T-cell (primary cell): ENCODE data around the gene SMAD3. TPM values are rescaled to one million over a fixed set of nuclear protein-coding genes. Genes with fewer than 3 reads are reported as not detected.
A peak's percentile ranks its signal among the peaks of the same experiment; 100 is the strongest.

ENCODE experiments used
- ATAC-seq, 4 experiments: fragments of 200-7000 bp in 3 of 4; fragments of 150-1000 bp in 1 of 4; cut with Tn5 transposase; replicated peaks in 1 of 4; 1 replicate in 3 of 4; 2 replicates in 1 of 4; pipeline ENCODE4 v1.10.0; 2021; ENCODE audit warnings: moderate library complexity in 3 of 4, mild to moderate bottlenecking in 2 of 4, moderate number of reproducible peaks in 1 of 4
- CTCF ChIA-PET, 2 donors: fragments of 300-600 bp; sonication (Branson Sonifier 250); formaldehyde crosslinking; loops; one replicate each; lab custom pipeline; 2022; ENCODE audit warnings: antibody characterized with exemption in 2 of 2; lab: Charles Lee
- POLR2A ChIA-PET, 2 donors: fragments of 300-600 bp; sonication (Branson Sonifier 250); formaldehyde crosslinking; loops; one replicate each; lab custom pipeline; 2022; ENCODE audit warnings: antibody characterized with exemption in 2 of 2; lab: Charles Lee
- DNase-seq, 35 experiments: peaks; one replicate each; pipeline versions ENCODE4 v3.0.0 to v3.0.0-alpha.2; 2013 to 2023
- H3K27ac ChIP-seq: one replicate; pipeline ENCODE4 v1.5.1; 2013; ENCODE audit warnings: low read length
- H3K27me3 ChIP-seq, 2 experiments: replicated peaks in 1 of 2; 1 replicate in 1 of 2; 2 replicates in 1 of 2; pipeline versions ENCODE4 v1.6.1 to v1.7.0; 2013; ENCODE audit warnings: low read length in 1 of 2, mixed read lengths in 1 of 2; ENCODE audit not compliant: control insufficient read depth in 2 of 2, insufficient read depth in 2 of 2; ENCODE audit errors: extremely low read depth in 1 of 2
- H3K36me3 ChIP-seq, 2 donors: 1 replicate in 1 of 2; 2 replicates in 1 of 2; pipeline versions ENCODE4 v1.6.1 to v1.7.0; 2013; ENCODE audit warnings: low read length in 1 of 2; ENCODE audit not compliant: control insufficient read depth in 2 of 2, insufficient read depth in 1 of 2; ENCODE audit errors: extremely low read depth in 1 of 2
- H3K4me1 ChIP-seq, 2 experiments: 1 replicate in 1 of 2; 2 replicates in 1 of 2; pipeline versions ENCODE4 v1.6.1 to v1.7.0; 2013; ENCODE audit warnings: low read length in 2 of 2, mixed read lengths in 1 of 2; ENCODE audit not compliant: insufficient read depth in 2 of 2, control insufficient read depth in 1 of 2; ENCODE audit errors: extremely low read depth in 1 of 2
- H3K4me3 ChIP-seq, 2 donors: 1 replicate in 1 of 2; 2 replicates in 1 of 2; pipeline versions ENCODE4 v1.5.1 to v1.7.0; 2013; ENCODE audit warnings: mild to moderate bottlenecking in 2 of 2, low read length in 1 of 2, moderate library complexity in 1 of 2; ENCODE audit not compliant: control insufficient read depth in 1 of 2; ENCODE audit errors: extremely low read depth in 1 of 2
- H3K9me3 ChIP-seq: 2 replicates; pipeline ENCODE4 v1.7.0; 2013
- H3K27ac Mint-ChIP-seq, 2 donors: one replicate each; pipeline ENCODE4 v1.8.0; 2020 to 2021; ENCODE audit warnings: mild to moderate bottlenecking in 2 of 2, mixed read lengths in 2 of 2
- H3K27me3 Mint-ChIP-seq, 2 donors: one replicate each; pipeline ENCODE4 v1.8.0; 2021 to 2022; ENCODE audit warnings: mixed read lengths in 2 of 2
- H3K36me3 Mint-ChIP-seq: one replicate; pipeline ENCODE4 v1.8.0; 2021; ENCODE audit warnings: mixed read lengths
- H3K4me1 Mint-ChIP-seq, 3 donors: one replicate each; pipeline ENCODE4 v1.8.0; 2020 to 2022; ENCODE audit warnings: mixed read lengths in 3 of 3, mild to moderate bottlenecking in 1 of 3
- H3K4me3 Mint-ChIP-seq, 3 donors: one replicate each; pipeline ENCODE4 v1.8.0; 2020 to 2022; ENCODE audit warnings: mild to moderate bottlenecking in 3 of 3, mixed read lengths in 3 of 3, moderate library complexity in 3 of 3
- H3K9me3 Mint-ChIP-seq, 3 donors: one replicate each; pipeline ENCODE4 v1.8.0; 2020 to 2022; ENCODE audit warnings: mixed read lengths in 3 of 3
- WGBS: methylation state at CpG from one replicate; pipeline ENCODE4 v1.1.5; 2013; ENCODE audit warnings: missing lambda C conversion rate; ENCODE audit not compliant: insufficient coverage; 5-methylcytosine and 5-hydroxymethylcytosine counted together
- total RNA-seq, 35 experiments: library from RNA in 6 of 35; stranded (reverse) in 6 of 35; fragments of 120-200 nt in 1 of 35; gene quantifications; one replicate each; pipeline versions ENCODE4 v1.2.1 to v1.2.4 and lab custom pipeline; 2013 to 2026

The SMAD3 gene
- total RNA-seq, 5 donors from 2014 or later (not counting 1 experiment from before 2014, with no cell fraction given), result 55.4 to 159 (median 110) TPM

- H3K36me3 Mint-ChIP-seq, result peaks cover 9% of the 10 kb centered on the region
- Histone ChIP-seq H3K27me3 (no peaks in the 10 kb centered on the region), H3K27ac (peak overlapping the region; percentile 60), H3K36me3 (no peaks in the 10 kb centered on the region), H3K4me1 (peaks cover 14 to 62% of the 10 kb centered on the region in 2 experiments), H3K9me3 (no peaks in the 10 kb centered on the region), H3K4me3 (peak overlapping the region; percentile 55)
- H3K27ac Mint-ChIP-seq, result peak overlapping the region; percentile 76 to 80
- peaks cover 43 to 54% (median 52%) of the 10 kb centered on the region in 3 donors for H3K4me1 Mint-ChIP-seq
- POLR2A ChIA-PET, result no interaction called here
- H3K4me3 Mint-ChIP-seq, result peak overlapping the region; percentile 65 to 96 (median 77)
- no peaks in the 10 kb centered on the region for H3K9me3 Mint-ChIP-seq
- peak; percentile 1 to 28 (median 18) for ATAC-seq
- no peaks in the 10 kb centered on the region for H3K27me3 Mint-ChIP-seq
- peak in 13 of 35 experiments; percentile 14 to 56 (median 30) for DNase-seq
- 7% methylated on average over 54 of the region's 75 CpGs for WGBS
- CTCF ChIA-PET, result no interaction called here
These were observed 533 bp upstream of the SMAD3 start for GRCh38 chr15:67064607-67065530.

GRCh38 chr15:67066041-67066958 is 898 bp downstream of the SMAD3 start:
- peak in 11 of 35 experiments; percentile 11 to 47 (median 32) for DNase-seq
- H3K9me3 ChIP-seq, result no peaks in the 10 kb centered on the region
- H3K27ac Mint-ChIP-seq, result peak overlapping the region; percentile 94 to 97
- peaks cover 17 to 67% of the 10 kb centered on the region in 2 experiments for H3K4me1 ChIP-seq
- peaks cover 57 to 68% (median 65%) of the 10 kb centered on the region in 3 donors for H3K4me1 Mint-ChIP-seq
- peaks cover 23% of the 10 kb centered on the region for H3K36me3 Mint-ChIP-seq
- H3K27me3 ChIP-seq, result no peaks in the 10 kb centered on the region
- peak overlapping the region; percentile 89 to 99 (median 96) for H3K4me3 Mint-ChIP-seq
- H3K4me3 ChIP-seq, result peak overlapping the region; percentile 87 to 92
- no peaks in the 10 kb centered on the region for H3K9me3 Mint-ChIP-seq
- peak; percentile 13 to 39 (median 31) for ATAC-seq
- WGBS, result 3% methylated on average over 23 of the region's 72 CpGs
- POLR2A ChIA-PET, result no interaction called here
- H3K27ac ChIP-seq, result peak overlapping the region; percentile 67
- no peaks in the 10 kb centered on the region for H3K27me3 Mint-ChIP-seq
- CTCF ChIA-PET, result interaction anchor here in 1 of 2 donors (0.7 kb wide), 1 partner anchor 50 kb away, joined by 3 read pairs; no protein-coding TSS in a partner anchor
- H3K36me3 ChIP-seq, result peaks cover 0 to 13% of the 10 kb centered on the region in 2 donors

GRCh38 chr15:67066959-67067853 is 1.8 kb downstream of the SMAD3 start:
- peak in 3 of 35 experiments; percentile 9 to 41 (median 20) for DNase-seq
- peaks cover 0 to 13% of the 10 kb centered on the region in 2 donors for H3K36me3 ChIP-seq
- POLR2A ChIA-PET, result no interaction called here
- peak overlapping the region; percentile 87 to 92 for H3K4me3 ChIP-seq
- no peaks in the 10 kb centered on the region for H3K27me3 ChIP-seq
- H3K4me1 Mint-ChIP-seq, result peaks cover 60 to 70% (median 68%) of the 10 kb centered on the region in 3 donors
- H3K4me1 ChIP-seq, result peaks cover 17 to 67% of the 10 kb centered on the region in 2 experiments
- H3K9me3 Mint-ChIP-seq, result no peaks in the 10 kb centered on the region
- H3K27ac Mint-ChIP-seq, result peak overlapping the region; percentile 94 to 97
- no peaks in the 10 kb centered on the region for H3K9me3 ChIP-seq
- CTCF ChIA-PET, result interaction anchor here (0.6 to 1.1 kb wide), 2 partner anchors 40 to 50 kb away, joined by 3 read pairs; no protein-coding TSS in a partner anchor
- H3K36me3 Mint-ChIP-seq, result peaks cover 25% of the 10 kb centered on the region
- no peaks in the 10 kb centered on the region for H3K27me3 Mint-ChIP-seq
- WGBS, result 16% methylated on average over 18 of the region's 28 CpGs
- peak overlapping the region; percentile 67 for H3K27ac ChIP-seq
- H3K4me3 Mint-ChIP-seq, result peak overlapping the region; percentile 89 to 99 (median 96)
- ATAC-seq, result peak in 1 of 4 experiments; percentile 17

- H3K36me3 ChIP-seq, result peaks cover 0 to 13% of the 10 kb centered on the region in 2 donors
- 65% methylated on average over 3 of the region's 3 CpGs for WGBS
- no peaks in the 10 kb centered on the region for H3K9me3 ChIP-seq
- Mint-ChIP-seq H3K27ac (peak overlapping the region; percentile 94 to 97), H3K4me1 (peaks cover 65 to 74% (median 71%) of the 10 kb centered on the region in 3 donors), H3K9me3 (no peaks in the 10 kb centered on the region), H3K4me3 (peak overlapping the region; percentile 89 to 99 (median 96)), H3K36me3 (peaks cover 32% of the 10 kb centered on the region), H3K27me3 (no peaks in the 10 kb centered on the region)
- H3K27me3 ChIP-seq, result no peaks in the 10 kb centered on the region
- CTCF ChIA-PET, result interaction anchor here in 1 of 2 donors (1.1 kb wide), 1 partner anchor 49 kb away, joined by 3 read pairs; no protein-coding TSS in a partner anchor
- POLR2A ChIA-PET, result interaction anchor here in 1 of 2 donors (1.6 kb wide), 1 partner anchor 14 kb away, joined by 7 read pairs; no protein-coding TSS in a partner anchor
- DNase-seq (peak in 1 of 35 experiments; percentile 42), ATAC-seq (peak; percentile 8 to 30 (median 16))
- peak overlapping the region; percentile 87 to 92 for H3K4me3 ChIP-seq
- H3K4me1 ChIP-seq, result peaks cover 18 to 67% of the 10 kb centered on the region in 2 experiments
- H3K27ac ChIP-seq, result peak overlapping the region; percentile 67
These were observed 2.6 kb downstream of the SMAD3 start for GRCh38 chr15:67067930-67068551.
